GM12878 (cell line): ENCODE data around the gene SHISA7. TPM values are rescaled to one million over a fixed set of nuclear protein-coding genes. Genes with fewer than 3 reads are reported as not detected.

Source experiments
- ATAC-seq: fragments of 200-7000 bp; cut with Tn5 transposase; 3 replicates; pipeline ENCODE4 v1.9.1; 2020; ENCODE audit warnings: mild to moderate bottlenecking, moderate library complexity
- BruUV-seq: library from RNA; stranded (reverse); fragments of 400-500 nt; replicated peaks from 2 replicates; lab custom pipeline; 2021; lab: Mats Ljungman, UMichigan
- CTCF ChIA-PET: fragments of 300-600 bp; sonication (Branson Sonifier 250); formaldehyde crosslinking; extraction: SDS; loops from one replicate; lab custom pipeline; 2021; ENCODE audit warnings: inconsistent platforms; lab: Yijun Ruan, JAX
- POLR2A ChIA-PET: fragments of 350-600 bp; formaldehyde crosslinking; extraction: SDS; loops from one replicate; lab custom pipeline; 2021; ENCODE audit warnings: inconsistent platforms; lab: Charles Lee
- RAD21 ChIA-PET: fragments of 300-600 bp; sonication (Branson Sonifier 250); formaldehyde crosslinking; loops from one replicate; lab custom pipeline; 2023; ENCODE audit warnings: antibody characterized with exemption; ENCODE audit not compliant: unreplicated experiment; lab: Charles Lee
- SMC1A ChIA-PET: fragments of 300-600 bp; sonication (Branson Sonifier 250); formaldehyde crosslinking; loops from one replicate; lab custom pipeline; 2023; ENCODE audit not compliant: unreplicated experiment, uncharacterized antibody; lab: Charles Lee
- DNase-seq: peaks from one replicate; pipeline ENCODE4 v3.0.0-alpha.2; 2011; ENCODE audit warnings: low read depth, low spot score
- FAIRE-seq: peaks from 3 replicates; lab custom pipeline; 2011; peaks lifted over from hg19 to GRCh38; lab: Jason Lieb, UNC
- H2AFZ ChIP-seq: 2 replicates; pipeline ENCODE4 v1.6.0; 2011; ENCODE audit warnings: low read depth, low read length, control low read depth; ENCODE audit not compliant: control insufficient read depth
- H3K27ac ChIP-seq: 2 replicates; pipeline ENCODE4 v1.5.1; 2011; ENCODE audit warnings: control low read depth; ENCODE audit not compliant: control insufficient read depth, insufficient read depth
- H3K27me3 ChIP-seq, 2 experiments: replicated peaks in 1 of 2; 2 replicates each; pipeline versions ENCODE4 v1.6.0 to v1.6.1; 2011; ENCODE audit warnings: low read length in 1 of 2; ENCODE audit not compliant: control insufficient read depth in 2 of 2, insufficient read depth in 2 of 2
- H3K36me3 ChIP-seq, 2 experiments: 2 replicates each; pipeline ENCODE4 v1.5.1; 2011; ENCODE audit warnings: low read length in 1 of 2; ENCODE audit not compliant: control insufficient read depth in 2 of 2, insufficient read depth in 2 of 2
- H3K4me1 ChIP-seq: 2 replicates; pipeline ENCODE4 v1.6.1; 2011; ENCODE audit warnings: mild to moderate bottlenecking, low read length, moderate library complexity, mixed read lengths; ENCODE audit not compliant: control insufficient read depth, insufficient read depth
- H3K4me2 ChIP-seq: 2 replicates; pipeline ENCODE4 v1.6.0; 2011; ENCODE audit warnings: control low read depth; ENCODE audit not compliant: control insufficient read depth, insufficient read depth
- H3K4me3 ChIP-seq: fragments of 200-600 bp; sonication (generic); 2 replicates; pipeline ENCODE4 v1.5.1; 2016
- H3K79me2 ChIP-seq: 2 replicates; pipeline ENCODE4 v1.6.0; 2011; ENCODE audit warnings: low read length; ENCODE audit not compliant: control insufficient read depth, insufficient read depth
- H3K9ac ChIP-seq: 2 replicates; pipeline ENCODE4 v1.8.0; 2011; ENCODE audit warnings: low read length, control low read depth, mixed read lengths; ENCODE audit not compliant: control insufficient read depth, insufficient read depth
- H3K9me3 ChIP-seq: replicated peaks from 3 replicates; pipeline ENCODE4 v1.5.1; 2011; ENCODE audit warnings: mild to moderate bottlenecking, low read length; ENCODE audit not compliant: control insufficient read depth, insufficient read depth
- H4K20me1 ChIP-seq: 2 replicates; pipeline ENCODE4 v1.6.0; 2011; ENCODE audit not compliant: control insufficient read depth, insufficient read depth
- BHLHE40 ChIP-seq, 2 experiments: fragments of 450-650 bp in 1 of 2; IDR thresholded peaks; 2 replicates each; pipeline ENCODE4 v1.6.1; 2011 to 2017; ENCODE audit warnings: low read depth in 2 of 2, borderline replicate concordance in 1 of 2, improper control_type of control experiment in 1 of 2, low read length in 1 of 2, mild to moderate bottlenecking in 1 of 2
- CREB1 ChIP-seq: IDR thresholded peaks from 2 replicates; pipeline ENCODE4 v1.6.1; 2012; ENCODE audit warnings: low read depth, mild to moderate bottlenecking, inconsistent platforms
- HCFC1 ChIP-seq: fragments of 150-350 bp; IDR thresholded peaks from 2 replicates; pipeline ENCODE4 v1.6.1; 2014; ENCODE audit warnings: low read length
- MTA2 ChIP-seq: fragments of 450-650 bp; IDR thresholded peaks from 2 replicates; pipeline ENCODE4 v1.6.1; 2016; ENCODE audit warnings: low read depth, mild to moderate bottlenecking, moderate library complexity
- NFYB ChIP-seq: IDR thresholded peaks from 2 replicates; pipeline ENCODE4 v1.6.1; 2011; ENCODE audit warnings: low read depth, mild to moderate bottlenecking, low read length, improper control_type of control experiment, moderate library complexity; ENCODE audit not compliant: insufficient read depth
- RCOR1 ChIP-seq: conservative IDR thresholded peaks from 2 replicates; pipeline ENCODE4 v1.6.1; 2012; ENCODE audit warnings: low read depth, low read length, improper control_type of control experiment
- SIX5 ChIP-seq: IDR thresholded peaks from 2 replicates; pipeline ENCODE4 v1.6.1; 2011; ENCODE audit warnings: mild to moderate bottlenecking, low read depth, low read length, moderate library complexity; ENCODE audit not compliant: severe bottlenecking
- TCF7 ChIP-seq: IDR thresholded peaks from 2 replicates; pipeline ENCODE4 v1.6.1; 2014; ENCODE audit warnings: antibody characterized with exemption, borderline replicate concordance
- WGBS: methylation state at CpG from one replicate; pipeline ENCODE4 v1.1.6; 2016; ENCODE audit warnings: low lambda C conversion rate; ENCODE audit not compliant: insufficient replicate concordance, insufficient coverage; ENCODE audit errors: missing lambda C conversion rate; 5-methylcytosine and 5-hydroxymethylcytosine counted together
- in situ Hi-C: fragments of 300-500 bp; cut with MboI; formaldehyde crosslinking; loops from 9 replicates; pipeline ENCODE4 v1.14.3; 2018; ENCODE audit warnings: mixed read lengths
- intact Hi-C: fragments of 100-400 bp; cut with micrococcal nuclease; formaldehyde crosslinking; loops from one replicate; pipeline ENCODE4 v1.14.2; 2022; ENCODE audit not compliant: unreplicated experiment
- polyA plus RNA-seq, 11 experiments: library from polyadenylated mRNA; depleted of rRNA in 4 of 11; unstranded in 6 of 11; stranded (reverse) in 5 of 11; fragments of >200 nt; fragmentation: Nextera tagmentation in 4 of 11; fragmentation: Illumina TruSeq in 1 of 11; extraction: Ambion mirVana in 4 of 11; extraction: Trizol in 1 of 11; gene quantifications; 1 replicate in 1 of 11; 2 replicates in 10 of 11; pipeline versions ENCODE4 v1.2.1 to v1.2.3, GENCODE V29; 2011 to 2016; ENCODE audit warnings: inconsistent platforms in 2 of 11, missing spikeins in 2 of 11, low read depth in 1 of 11
- total RNA-seq, 4 experiments: library from RNA; depleted of rRNA in 3 of 4; stranded (reverse); fragments of >200 nt in 3 of 4; fragmentation: Illumina TruSeq in 1 of 4; extraction: Trizol in 1 of 4; gene quantifications; 2 replicates each; pipeline versions ENCODE4 v1.2.1 to v1.2.3, GENCODE V29; 2013 to 2021
- TF ChIP-seq, protein P1 (sequence below): fragments of 450-650 bp; IDR thresholded peaks from 2 replicates; pipeline ENCODE4 v1.6.1; 2017; ENCODE audit warnings: mild to moderate bottlenecking, low read depth, inconsistent platforms; ENCODE audit not compliant: poor library complexity, severe bottlenecking
- TF ChIP-seq, protein P2 (sequence below): fragments of 450-650 bp; IDR thresholded peaks from 2 replicates; pipeline ENCODE4 v1.6.1; 2017; ENCODE audit warnings: mild to moderate bottlenecking
- TF ChIP-seq, protein P3 (sequence below): fragments of 450-650 bp; formaldehyde crosslinking; IDR thresholded peaks from 2 replicates; pipeline ENCODE4 v1.4.0; 2020; ENCODE audit warnings: mild to moderate bottlenecking, moderate library complexity
- TF ChIP-seq, protein P4 (sequence below): IDR thresholded peaks from 2 replicates; pipeline ENCODE4 v1.6.1; 2011; ENCODE audit warnings: low read depth, mild to moderate bottlenecking, low read length, moderate library complexity, borderline replicate concordance; ENCODE audit errors: extremely low read depth

Gene SHISA7
- total and polyA plus RNA-seq, 10 of the 15 experiments (the other 5 are each of a cell fraction or from before 2014, with no cell fraction given): 0.03 TPM; not detected in 9

DNA sequence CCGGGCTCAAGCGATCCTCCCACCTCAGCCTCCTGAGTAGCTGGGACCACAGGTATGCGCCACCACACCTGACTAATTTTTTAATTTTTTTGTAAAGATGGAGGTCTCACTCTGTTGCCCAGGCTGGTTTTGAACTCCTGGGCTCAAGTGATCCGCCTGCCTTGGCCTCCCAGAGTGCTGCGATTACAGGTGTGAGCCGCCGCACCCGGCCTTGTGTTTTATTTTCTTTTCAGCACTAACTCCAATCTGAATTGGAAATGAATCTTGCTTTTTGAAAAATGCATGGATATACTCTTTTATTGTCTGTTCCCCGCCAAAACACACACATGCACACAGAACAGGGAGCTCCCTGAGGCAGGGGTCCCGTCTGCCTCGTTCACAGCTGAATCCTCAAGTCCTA lies 19.6 kb upstream of the SHISA7 start:
- Histone ChIP-seq H3K27me3 (no peaks in the 10 kb centered on the region), H3K9ac (no peak overlapping the region), H3K4me3 (no peak overlapping the region), H3K4me2 (no peak overlapping the region), H3K79me2 (peaks cover 9% of the 10 kb centered on the region), H2AFZ (no peak overlapping the region), H3K9me3 (no peaks in the 10 kb centered on the region), H4K20me1 (no peaks in the 10 kb centered on the region; the same call in 1 of the 2 replicates), H3K36me3 (no peaks in the 10 kb centered on the region; a peak in 1 of 4 replicates), H3K4me1 (no peaks in the 10 kb centered on the region), H3K27ac (no peak overlapping the region)
- in situ Hi-C loops: no loop called here
- ChIA-PET SMC1A (no interaction called here), CTCF (interaction anchor here (0.6 to 2.5 kb wide), 3 partner anchors 12 to 1085 kb away, joined by 3 to 33 read pairs (median 3); no protein-coding TSS in a partner anchor), POLR2A (no interaction called here), RAD21 (no interaction called here)
- TF ChIP-seq, protein P1, sequence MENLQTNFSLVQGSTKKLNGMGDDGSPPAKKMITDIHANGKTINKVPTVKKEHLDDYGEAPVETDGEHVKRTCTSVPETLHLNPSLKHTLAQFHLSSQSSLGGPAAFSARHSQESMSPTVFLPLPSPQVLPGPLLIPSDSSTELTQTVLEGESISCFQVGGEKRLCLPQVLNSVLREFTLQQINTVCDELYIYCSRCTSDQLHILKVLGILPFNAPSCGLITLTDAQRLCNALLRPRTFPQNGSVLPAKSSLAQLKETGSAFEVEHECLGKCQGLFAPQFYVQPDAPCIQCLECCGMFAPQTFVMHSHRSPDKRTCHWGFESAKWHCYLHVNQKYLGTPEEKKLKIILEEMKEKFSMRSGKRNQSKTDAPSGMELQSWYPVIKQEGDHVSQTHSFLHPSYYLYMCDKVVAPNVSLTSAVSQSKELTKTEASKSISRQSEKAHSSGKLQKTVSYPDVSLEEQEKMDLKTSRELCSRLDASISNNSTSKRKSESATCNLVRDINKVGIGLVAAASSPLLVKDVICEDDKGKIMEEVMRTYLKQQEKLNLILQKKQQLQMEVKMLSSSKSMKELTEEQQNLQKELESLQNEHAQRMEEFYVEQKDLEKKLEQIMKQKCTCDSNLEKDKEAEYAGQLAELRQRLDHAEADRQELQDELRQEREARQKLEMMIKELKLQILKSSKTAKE: no peak
- TF ChIP-seq TCF7: no peak
- no peak for TF ChIP-seq BHLHE40 (IDR thresholded peaks at IDR 0.05; ENCODE audit: borderline replicate concordance in 1 of 2, low read depth in 2 of 2, low read length in 1 of 2)
- TF ChIP-seq, protein P2, sequence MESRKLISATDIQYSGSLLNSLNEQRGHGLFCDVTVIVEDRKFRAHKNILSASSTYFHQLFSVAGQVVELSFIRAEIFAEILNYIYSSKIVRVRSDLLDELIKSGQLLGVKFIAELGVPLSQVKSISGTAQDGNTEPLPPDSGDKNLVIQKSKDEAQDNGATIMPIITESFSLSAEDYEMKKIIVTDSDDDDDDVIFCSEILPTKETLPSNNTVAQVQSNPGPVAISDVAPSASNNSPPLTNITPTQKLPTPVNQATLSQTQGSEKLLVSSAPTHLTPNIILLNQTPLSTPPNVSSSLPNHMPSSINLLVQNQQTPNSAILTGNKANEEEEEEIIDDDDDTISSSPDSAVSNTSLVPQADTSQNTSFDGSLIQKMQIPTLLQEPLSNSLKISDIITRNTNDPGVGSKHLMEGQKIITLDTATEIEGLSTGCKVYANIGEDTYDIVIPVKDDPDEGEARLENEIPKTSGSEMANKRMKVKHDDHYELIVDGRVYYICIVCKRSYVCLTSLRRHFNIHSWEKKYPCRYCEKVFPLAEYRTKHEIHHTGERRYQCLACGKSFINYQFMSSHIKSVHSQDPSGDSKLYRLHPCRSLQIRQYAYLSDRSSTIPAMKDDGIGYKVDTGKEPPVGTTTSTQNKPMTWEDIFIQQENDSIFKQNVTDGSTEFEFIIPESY: no peak
- TF ChIP-seq SIX5: no peak
- TF ChIP-seq HCFC1: no peak
- no peak for TF ChIP-seq MTA2
- TF ChIP-seq RCOR1: no peak
- TF ChIP-seq CREB1: no peak
- TF ChIP-seq, protein P3, sequence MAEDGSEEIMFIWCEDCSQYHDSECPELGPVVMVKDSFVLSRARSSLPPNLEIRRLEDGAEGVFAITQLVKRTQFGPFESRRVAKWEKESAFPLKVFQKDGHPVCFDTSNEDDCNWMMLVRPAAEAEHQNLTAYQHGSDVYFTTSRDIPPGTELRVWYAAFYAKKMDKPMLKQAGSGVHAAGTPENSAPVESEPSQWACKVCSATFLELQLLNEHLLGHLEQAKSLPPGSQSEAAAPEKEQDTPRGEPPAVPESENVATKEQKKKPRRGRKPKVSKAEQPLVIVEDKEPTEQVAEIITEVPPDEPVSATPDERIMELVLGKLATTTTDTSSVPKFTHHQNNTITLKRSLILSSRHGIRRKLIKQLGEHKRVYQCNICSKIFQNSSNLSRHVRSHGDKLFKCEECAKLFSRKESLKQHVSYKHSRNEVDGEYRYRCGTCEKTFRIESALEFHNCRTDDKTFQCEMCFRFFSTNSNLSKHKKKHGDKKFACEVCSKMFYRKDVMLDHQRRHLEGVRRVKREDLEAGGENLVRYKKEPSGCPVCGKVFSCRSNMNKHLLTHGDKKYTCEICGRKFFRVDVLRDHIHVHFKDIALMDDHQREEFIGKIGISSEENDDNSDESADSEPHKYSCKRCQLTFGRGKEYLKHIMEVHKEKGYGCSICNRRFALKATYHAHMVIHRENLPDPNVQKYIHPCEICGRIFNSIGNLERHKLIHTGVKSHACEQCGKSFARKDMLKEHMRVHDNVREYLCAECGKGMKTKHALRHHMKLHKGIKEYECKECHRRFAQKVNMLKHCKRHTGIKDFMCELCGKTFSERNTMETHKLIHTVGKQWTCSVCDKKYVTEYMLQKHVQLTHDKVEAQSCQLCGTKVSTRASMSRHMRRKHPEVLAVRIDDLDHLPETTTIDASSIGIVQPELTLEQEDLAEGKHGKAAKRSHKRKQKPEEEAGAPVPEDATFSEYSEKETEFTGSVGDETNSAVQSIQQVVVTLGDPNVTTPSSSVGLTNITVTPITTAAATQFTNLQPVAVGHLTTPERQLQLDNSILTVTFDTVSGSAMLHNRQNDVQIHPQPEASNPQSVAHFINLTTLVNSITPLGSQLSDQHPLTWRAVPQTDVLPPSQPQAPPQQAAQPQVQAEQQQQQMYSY (CRISPR knock-in tag): no peak
- TF ChIP-seq, protein P4, sequence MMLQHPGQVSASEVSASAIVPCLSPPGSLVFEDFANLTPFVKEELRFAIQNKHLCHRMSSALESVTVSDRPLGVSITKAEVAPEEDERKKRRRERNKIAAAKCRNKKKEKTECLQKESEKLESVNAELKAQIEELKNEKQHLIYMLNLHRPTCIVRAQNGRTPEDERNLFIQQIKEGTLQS: no peak
- no peak for TF ChIP-seq NFYB
- DNase-seq (no peak), FAIRE-seq (no peak), ATAC-seq (no peak)
- 85% methylated on average over 11 of the region's 11 CpGs for WGBS
- intact Hi-C loops: no loop called here
- no TSS peak for BruUV-seq
